ENCODE measurements around the gene HNF1B. TPM values are rescaled to one million over a fixed set of nuclear protein-coding genes. Genes with fewer than 3 reads are reported as not detected.

HNF1B gene
- total RNA-seq, 2 experiments from 2014 or later = not detected

DNA sequence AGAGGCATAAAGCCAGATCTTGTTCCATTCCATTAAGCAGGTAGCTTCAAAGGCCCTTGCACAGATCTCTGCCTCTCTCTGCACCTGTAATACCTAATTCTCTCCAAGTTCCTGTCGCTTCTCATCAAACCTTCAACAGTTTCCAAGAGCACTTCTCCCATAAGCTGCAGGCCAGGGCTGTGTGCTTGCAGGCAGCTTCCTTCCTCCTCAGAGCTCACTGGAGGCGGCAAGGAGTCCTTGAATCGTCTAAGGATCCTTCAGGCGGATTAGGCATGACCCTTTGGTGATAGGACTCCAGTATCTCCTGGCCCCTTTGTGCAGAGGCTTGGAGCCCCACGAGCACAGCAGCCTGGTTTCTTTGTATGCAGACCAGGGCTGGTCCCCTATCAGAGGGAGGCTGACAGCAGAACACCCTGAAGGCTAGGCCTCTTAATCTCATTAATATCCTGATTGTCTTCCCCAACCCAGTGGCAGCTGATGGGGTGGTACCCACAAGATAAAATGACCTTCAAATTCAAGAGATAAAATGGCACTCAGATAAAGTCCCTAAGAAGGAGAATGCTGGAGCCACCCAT, 19.8 kb downstream of the HNF1B start:
- H3K9me2 ChIP-seq (ENCODE audit: insufficient read depth, low read length) = no peaks in the 10 kb centered on the region
- H3K27ac ChIP-seq (ENCODE audit: low read depth, low read length, poor library complexity, severe bottlenecking) = no peak overlapping the region
- H4K20me1 ChIP-seq (ENCODE audit: insufficient read depth, low read length) = no peaks in the 10 kb centered on the region
- TF ChIP-seq, protein P1, sequence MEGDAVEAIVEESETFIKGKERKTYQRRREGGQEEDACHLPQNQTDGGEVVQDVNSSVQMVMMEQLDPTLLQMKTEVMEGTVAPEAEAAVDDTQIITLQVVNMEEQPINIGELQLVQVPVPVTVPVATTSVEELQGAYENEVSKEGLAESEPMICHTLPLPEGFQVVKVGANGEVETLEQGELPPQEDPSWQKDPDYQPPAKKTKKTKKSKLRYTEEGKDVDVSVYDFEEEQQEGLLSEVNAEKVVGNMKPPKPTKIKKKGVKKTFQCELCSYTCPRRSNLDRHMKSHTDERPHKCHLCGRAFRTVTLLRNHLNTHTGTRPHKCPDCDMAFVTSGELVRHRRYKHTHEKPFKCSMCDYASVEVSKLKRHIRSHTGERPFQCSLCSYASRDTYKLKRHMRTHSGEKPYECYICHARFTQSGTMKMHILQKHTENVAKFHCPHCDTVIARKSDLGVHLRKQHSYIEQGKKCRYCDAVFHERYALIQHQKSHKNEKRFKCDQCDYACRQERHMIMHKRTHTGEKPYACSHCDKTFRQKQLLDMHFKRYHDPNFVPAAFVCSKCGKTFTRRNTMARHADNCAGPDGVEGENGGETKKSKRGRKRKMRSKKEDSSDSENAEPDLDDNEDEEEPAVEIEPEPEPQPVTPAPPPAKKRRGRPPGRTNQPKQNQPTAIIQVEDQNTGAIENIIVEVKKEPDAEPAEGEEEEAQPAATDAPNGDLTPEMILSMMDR (conservative IDR thresholded peaks at IDR 0.05; ENCODE audit: low read length) = no peak
- no peak for TF ChIP-seq EZH2phosphoT487 (IDR thresholded peaks at IDR 0.05; ENCODE audit: borderline replicate concordance, low read depth, low read length)
- no peaks in the 10 kb centered on the region for H3K79me2 ChIP-seq (ENCODE audit: insufficient read depth, low read depth, low read length)
- no peak overlapping the region for H3K4me3 ChIP-seq (ENCODE audit: low read depth, low read length, poor library complexity, severe bottlenecking)
- H3K36me3 ChIP-seq (ENCODE audit: insufficient read depth, low read length) = no peaks in the 10 kb centered on the region
- BruUV-seq (replicated peaks) = no TSS peak
- H2AFZ ChIP-seq (ENCODE audit: low read length) = no peak overlapping the region
- H3K9me3 ChIP-seq (ENCODE audit: low read length) = no peaks in the 10 kb centered on the region
- H3K4me1 ChIP-seq (ENCODE audit: insufficient read depth, low read length, poor library complexity, severe bottlenecking) = no peaks in the 10 kb centered on the region
- intact Hi-C loops (cut with micrococcal nuclease; ENCODE audit: unreplicated experiment) = no loop called here
- ChIA-PET CTCF (ENCODE audit: unreplicated experiment) (no interaction called here), POLR2A (no interaction called here)
- no peak for DNase-seq (ENCODE audit: low spot score)
- H3K4me2 ChIP-seq (ENCODE audit: low read length) = no peak overlapping the region

DNA sequence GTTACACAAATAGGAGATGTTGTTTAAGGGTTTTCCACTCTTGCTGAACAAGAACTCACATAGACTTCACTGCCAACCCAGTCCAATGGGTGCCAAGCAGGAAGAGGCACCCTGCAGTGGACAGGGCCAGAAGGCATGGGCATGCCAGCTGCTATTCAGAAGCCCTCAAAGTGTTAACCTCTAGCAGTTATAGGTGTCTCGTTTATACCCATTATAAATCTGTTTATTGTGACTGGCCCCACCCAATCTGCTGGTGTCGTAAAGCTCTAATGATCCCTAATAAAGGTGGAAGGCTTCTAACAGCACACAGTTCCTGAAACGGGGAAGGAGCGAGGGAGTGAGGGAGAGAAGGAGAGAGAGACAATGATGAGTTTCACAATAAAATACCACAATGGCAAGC, 23.9 kb downstream of the HNF1B start:
- Histone ChIP-seq H4K20me1 (ENCODE audit: insufficient read depth, low read length) (no peaks in the 10 kb centered on the region), H3K9me3 (ENCODE audit: low read length) (no peaks in the 10 kb centered on the region), H3K9me2 (ENCODE audit: insufficient read depth, low read length) (no peaks in the 10 kb centered on the region), H3K27ac (ENCODE audit: low read depth, low read length, poor library complexity, severe bottlenecking) (no peak overlapping the region), H3K4me1 (ENCODE audit: insufficient read depth, low read length, poor library complexity, severe bottlenecking) (no peaks in the 10 kb centered on the region), H3K4me3 (ENCODE audit: low read depth, low read length, poor library complexity, severe bottlenecking) (no peak overlapping the region), H3K4me2 (ENCODE audit: low read length) (no peak overlapping the region), H3K36me3 (ENCODE audit: insufficient read depth, low read length) (no peaks in the 10 kb centered on the region), H3K79me2 (ENCODE audit: insufficient read depth, low read depth, low read length) (no peaks in the 10 kb centered on the region), H2AFZ (ENCODE audit: low read length) (no peak overlapping the region)
- no TSS peak for BruUV-seq (replicated peaks)
- TF ChIP-seq, protein P1 (conservative IDR thresholded peaks at IDR 0.05; ENCODE audit: low read length) = no peak
- TF ChIP-seq EZH2phosphoT487 (IDR thresholded peaks at IDR 0.05; ENCODE audit: borderline replicate concordance, low read depth, low read length) = no peak
- no peak for DNase-seq (ENCODE audit: low spot score)
- intact Hi-C loops (cut with micrococcal nuclease; ENCODE audit: unreplicated experiment) = no loop called here
- POLR2A ChIA-PET = no interaction called here
- CTCF ChIA-PET (ENCODE audit: unreplicated experiment) = no interaction called here

DNA sequence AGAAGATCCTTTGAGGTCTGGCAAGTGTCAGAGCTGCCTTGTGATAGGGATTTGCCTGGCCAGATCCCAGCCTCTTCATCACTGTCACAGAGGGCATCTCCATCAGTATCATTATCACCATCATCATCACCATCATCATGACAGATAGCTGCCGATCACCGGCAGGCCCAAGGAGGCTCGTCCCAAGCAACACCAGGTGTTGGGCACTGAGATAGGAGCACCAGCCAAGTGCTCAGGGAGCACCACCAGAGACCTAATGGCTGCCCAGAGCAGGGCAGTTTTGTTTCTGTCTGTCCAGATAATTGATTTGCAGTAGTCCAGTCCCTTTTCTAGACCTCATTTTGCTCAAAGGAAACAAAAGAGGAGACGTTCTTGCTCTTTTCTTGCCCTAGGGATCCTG, 25.0 kb downstream of the HNF1B start:
- no peak for TF ChIP-seq EZH2phosphoT487 (IDR thresholded peaks at IDR 0.05; ENCODE audit: borderline replicate concordance, low read depth, low read length)
- TF ChIP-seq, protein P1 (conservative IDR thresholded peaks at IDR 0.05; ENCODE audit: low read length) = no peak
- POLR2A ChIA-PET = no interaction called here
- Histone ChIP-seq H2AFZ (ENCODE audit: low read length) (no peak overlapping the region), H3K36me3 (ENCODE audit: insufficient read depth, low read length) (no peaks in the 10 kb centered on the region), H3K27ac (ENCODE audit: low read depth, low read length, poor library complexity, severe bottlenecking) (no peak overlapping the region), H3K9me3 (ENCODE audit: low read length) (no peaks in the 10 kb centered on the region), H3K4me2 (ENCODE audit: low read length) (no peak overlapping the region), H3K4me1 (ENCODE audit: insufficient read depth, low read length, poor library complexity, severe bottlenecking) (no peaks in the 10 kb centered on the region), H4K20me1 (ENCODE audit: insufficient read depth, low read length) (no peaks in the 10 kb centered on the region), H3K79me2 (ENCODE audit: insufficient read depth, low read depth, low read length) (no peaks in the 10 kb centered on the region), H3K9me2 (ENCODE audit: insufficient read depth, low read length) (no peaks in the 10 kb centered on the region), H3K4me3 (ENCODE audit: low read depth, low read length, poor library complexity, severe bottlenecking) (no peak overlapping the region)
- no TSS peak for BruUV-seq (replicated peaks)
- intact Hi-C loops (cut with micrococcal nuclease; ENCODE audit: unreplicated experiment) = no loop called here
- CTCF ChIA-PET (ENCODE audit: unreplicated experiment) = no interaction called here
- DNase-seq (ENCODE audit: low spot score) = no peak
